Activated T-cell treated with anti-CD3 and anti-CD28 coated beads, Interleukin-2, amount 50 U/mL, for 48 hours (primary cell): ENCODE results near the gene RETSAT.
"Not testable (repeated sequence)": the region's sequence is repeated elsewhere in the genome, so short reads cannot be mapped to it uniquely, and the experiment has no call there.

ENCODE experiments used
- DNase-seq, 2 experiments: peaks; one replicate each; pipeline ENCODE4 v3.0.0-alpha.2; 2020

RETSAT gene

DNA sequence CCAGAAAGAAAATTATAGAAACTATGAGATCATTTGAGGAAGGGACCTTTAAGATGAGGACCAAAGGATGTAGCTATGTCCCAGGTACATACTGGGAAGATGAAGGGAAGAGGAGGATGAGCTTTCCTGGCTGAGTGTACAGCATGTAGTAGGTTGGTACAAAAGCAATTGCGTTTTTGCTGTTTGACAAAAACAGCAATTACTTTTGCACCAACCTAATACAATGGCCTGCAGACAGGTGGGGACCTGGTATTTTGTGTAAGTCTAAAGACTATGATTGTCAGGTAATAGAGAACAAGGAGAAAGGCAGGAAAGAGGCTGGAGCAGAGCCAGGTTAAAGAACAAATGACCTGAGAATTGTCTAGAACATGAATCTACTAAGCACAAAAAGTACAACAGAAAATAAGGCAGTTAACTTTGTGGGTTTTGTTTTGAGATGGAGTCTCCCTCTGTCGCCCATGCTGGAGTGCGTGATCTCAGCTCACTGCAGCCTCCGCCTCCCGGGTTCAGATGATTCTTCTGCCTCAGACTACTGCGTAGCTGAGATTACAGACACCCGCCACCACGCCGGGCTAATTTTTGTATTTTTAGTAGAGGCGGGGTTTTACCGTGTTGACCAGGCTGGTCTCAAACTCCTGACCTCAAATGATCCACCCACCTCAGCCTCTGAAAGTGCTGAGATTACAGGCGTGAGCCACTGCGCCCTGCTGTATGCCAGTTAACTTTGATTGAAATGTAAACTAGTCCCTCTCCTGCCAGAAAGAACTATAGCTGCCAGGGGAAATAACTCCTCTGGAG is 23.3 kb downstream of the RETSAT start:
- peak in 1 of 2 experiments; percentile 47 for DNase-seq

DNA sequence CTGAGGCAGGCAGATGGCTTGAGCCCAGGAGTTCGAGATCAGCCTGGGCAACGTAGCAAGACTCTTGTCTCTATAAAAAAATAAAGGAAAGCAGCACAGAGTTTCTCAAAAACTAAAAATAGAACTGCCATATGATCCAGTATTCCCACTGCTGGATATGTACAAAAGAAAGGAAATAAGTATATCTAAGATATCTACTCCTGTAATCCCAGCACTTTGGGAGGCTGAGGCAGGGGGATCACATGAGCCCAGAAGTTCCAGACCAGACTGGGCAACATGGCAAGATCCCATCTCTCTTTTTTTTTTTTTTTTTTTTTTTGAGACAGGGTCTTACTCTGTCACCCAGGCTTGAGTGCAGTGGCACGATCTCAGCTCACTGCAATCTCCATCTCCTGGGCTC is 24.6 kb downstream of the RETSAT start:
- not testable (repeated sequence) for DNase-seq

DNA sequence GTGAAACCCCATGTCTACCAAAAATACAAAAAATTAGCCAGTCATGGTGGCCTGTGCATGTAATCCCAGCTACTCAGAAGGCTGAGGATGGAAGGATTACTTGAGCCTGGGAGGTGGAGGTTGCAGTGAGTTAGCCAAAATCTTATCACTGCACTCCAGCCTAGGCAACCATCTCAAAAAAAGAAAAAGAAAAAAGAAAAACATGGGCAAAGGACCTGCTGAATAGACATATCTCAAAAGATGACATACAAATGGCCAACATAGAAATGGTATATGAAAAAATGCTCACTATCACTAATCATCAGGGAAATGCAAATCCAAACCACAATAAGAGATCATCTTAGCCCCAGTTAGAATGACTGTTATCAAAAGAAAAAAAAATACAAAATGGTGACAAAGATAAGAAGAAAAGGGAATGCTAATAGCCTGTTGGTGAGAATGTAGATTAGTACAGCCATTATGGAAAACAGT is 25.1 kb downstream of the RETSAT start:
- DNase-seq, result no peak

DNA sequence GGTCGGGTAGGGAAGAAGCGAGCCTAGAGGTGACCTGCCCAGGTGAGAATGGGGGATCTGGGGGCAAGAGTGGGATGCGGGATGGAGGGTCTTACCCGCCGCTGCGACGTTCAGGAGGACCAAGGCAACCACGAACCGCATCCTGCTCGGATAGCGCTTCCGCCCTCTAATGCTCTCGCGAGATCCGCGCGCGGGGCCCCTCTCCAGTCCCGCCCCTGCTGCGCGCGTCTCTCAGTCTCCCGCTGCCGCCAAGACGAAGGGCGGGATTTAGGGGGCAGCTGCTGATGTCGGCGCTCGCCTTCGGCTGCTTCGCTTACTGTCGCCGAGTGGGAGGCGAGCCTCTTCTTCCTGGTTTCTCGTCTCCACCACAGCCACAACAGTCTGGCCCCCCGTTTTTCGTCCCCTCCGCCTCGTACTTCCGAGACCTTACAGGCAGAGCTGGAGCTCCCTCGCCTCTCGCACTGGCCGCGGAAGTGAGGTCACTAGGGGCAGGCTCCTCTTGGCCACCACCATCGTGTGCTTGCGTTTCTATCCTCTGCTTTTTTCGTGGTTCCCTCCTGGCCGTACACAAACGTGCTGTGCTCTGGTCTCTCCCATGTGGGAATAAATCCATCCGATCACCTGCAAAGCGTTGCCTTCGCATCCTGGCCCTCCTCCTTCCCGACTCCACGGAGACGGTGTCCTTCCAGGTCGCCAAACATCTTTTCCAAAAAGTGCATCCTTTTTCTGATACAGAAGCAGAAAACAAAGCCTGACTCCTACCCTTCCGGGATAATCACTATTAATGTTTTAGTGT is 26.3 kb downstream of the RETSAT start, which contains the start of gene TGOLN2:
Gene TGOLN2 (minus strand): TSS at position 168 of the 796 bp plus-strand sequence. CDS start 27 bp downstream, at position 141.
- DNase-seq, result peak; percentile 94 to 95

DNA sequence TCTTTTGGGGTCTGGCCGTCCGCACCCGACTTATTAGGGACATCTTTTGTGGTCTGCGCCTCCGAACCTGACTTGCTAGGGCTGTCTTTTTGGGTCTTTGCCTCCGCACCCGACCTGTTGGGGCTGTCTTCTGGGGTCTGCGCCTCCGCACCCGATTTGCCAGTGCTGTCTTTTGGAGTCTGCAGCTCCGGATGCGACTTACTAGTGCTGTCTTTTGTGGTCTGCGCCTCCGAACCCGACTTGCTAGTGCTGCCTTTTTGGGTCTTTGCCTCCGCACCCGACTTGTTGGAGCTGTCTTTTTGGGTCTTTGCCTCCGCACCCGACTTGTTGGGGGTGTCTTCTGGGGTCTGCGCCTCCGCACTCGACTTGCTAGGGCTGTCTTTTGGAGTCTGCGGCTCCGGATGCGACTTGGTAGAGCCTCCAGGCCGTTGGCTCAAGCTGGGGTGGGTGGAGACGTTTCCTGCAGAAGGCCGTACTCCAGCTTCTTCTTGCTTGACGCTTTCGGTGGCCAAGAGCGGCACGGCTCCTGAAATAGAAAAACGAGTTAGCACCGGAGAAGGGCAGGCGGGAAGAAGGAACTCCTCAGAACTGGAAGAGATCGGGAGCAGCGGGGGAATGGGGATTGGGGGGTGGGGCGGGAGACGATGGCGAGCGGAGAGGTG is 27.0 kb downstream of the RETSAT start:
- peak in 1 of 2 experiments; percentile 74 for DNase-seq

DNA sequence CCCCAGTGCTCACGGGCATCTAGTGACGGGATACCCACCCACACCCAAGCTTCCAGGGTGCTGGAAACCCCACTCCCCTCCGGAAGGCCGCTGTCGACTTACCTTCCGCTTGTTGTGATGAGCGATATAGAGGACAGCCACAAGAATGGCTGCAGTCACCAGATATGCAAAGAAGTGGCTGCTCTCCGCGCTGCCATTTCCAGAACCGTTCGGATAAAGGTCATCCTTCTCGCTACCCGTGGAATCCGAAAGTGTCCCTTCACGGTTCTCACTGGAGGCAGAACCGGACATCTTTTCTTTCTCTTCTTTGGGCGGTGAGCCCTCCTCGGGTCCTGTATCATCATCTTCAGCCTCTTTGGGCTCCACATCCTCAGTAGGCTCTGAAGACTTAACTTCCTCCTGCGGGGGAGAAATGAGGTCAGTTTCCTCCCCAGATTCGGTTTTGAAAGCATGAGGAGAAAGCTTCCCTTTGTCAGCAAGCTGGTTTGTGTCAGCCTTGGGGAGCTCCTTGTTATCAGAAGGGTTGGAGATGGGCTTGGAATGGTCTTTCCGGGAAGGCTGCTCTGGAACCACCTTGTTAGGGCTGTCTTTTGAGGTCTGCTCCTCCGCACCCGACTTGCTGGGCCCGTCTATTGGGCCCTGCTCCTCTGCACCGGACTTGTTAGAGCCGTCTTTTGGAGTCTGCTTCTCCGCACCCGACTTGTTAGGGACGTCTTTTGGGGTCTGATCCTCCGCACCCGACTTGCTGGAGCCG is 27.7 kb downstream of the RETSAT start:
- DNase-seq, result peak; percentile 69 to 70

DNA sequence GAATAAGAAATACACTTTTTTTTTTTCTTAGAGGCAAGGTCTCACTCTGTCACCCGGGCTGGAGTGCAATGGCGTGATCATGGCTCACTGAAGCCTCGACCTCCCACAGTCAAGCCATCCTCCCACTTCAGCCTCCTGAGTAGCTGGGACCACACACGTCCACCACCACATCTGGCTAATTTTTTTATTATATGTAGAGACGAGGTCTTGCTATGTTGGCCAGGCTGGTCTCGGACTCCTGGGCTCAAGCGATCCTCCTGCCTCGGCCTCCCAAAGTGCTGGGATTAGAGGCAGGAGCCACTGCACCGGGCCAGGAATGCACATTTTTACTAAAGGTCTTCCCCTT is 28.9 kb downstream of the RETSAT start:
- DNase-seq, result no peak

DNA sequence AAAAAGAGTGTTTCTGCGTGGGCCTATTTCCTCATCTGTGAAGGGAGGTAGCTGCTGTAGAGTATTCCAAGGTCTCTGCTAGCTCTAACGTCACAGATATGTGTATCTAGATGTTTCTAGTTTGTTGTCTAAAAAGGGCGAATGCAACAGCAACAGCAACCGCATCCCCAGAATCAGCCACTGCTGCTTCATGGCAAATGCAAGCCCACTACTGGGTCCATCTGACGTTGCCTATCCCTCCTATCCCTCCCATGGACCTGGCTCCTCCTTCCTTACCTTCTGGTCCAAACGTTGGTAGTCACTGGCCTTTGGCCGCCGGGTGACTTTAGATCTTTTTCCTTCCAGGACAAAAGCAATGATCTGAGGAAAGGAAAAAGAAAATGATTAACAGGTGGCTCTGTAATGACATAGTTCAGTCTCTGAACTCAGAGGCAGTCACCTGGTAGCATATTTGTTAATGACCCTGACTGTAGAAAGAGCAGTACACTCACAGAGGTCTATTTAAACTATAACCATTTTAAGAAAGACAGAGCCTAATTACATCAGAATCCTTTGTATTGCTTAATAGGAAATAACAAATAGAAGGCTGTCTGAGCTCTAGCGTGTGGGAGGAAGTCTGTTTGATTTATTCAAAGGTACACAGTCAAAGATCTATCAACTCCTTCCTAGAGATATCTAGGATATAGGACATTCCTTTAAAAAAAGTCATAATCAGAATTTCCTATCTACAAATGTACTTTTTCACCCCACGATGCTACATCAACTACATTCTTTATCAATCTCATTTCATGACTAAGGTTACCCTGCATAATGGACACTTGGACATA is 29.5 kb downstream of the RETSAT start:
- DNase-seq, result no peak

DNA sequence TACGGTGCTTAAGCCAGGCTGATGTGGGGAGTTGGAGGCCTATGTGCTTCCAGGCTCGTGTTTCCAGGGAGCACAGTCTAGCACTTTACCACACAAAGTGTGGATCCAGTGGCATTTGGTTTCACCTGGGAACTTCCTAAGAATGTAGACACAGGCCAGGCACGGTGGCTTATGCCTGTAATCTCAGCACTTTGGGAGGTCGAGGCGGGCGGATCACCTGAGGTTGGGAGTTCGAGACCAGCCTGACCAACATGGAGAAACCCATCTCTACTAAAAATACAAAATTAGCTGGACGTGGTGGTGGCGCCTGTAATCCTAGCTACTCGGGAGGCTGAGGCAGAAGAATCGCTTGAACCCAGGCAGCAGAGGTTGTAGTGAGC is 30.4 kb downstream of the RETSAT start:
- DNase-seq, result not testable (repeated sequence)

DNA sequence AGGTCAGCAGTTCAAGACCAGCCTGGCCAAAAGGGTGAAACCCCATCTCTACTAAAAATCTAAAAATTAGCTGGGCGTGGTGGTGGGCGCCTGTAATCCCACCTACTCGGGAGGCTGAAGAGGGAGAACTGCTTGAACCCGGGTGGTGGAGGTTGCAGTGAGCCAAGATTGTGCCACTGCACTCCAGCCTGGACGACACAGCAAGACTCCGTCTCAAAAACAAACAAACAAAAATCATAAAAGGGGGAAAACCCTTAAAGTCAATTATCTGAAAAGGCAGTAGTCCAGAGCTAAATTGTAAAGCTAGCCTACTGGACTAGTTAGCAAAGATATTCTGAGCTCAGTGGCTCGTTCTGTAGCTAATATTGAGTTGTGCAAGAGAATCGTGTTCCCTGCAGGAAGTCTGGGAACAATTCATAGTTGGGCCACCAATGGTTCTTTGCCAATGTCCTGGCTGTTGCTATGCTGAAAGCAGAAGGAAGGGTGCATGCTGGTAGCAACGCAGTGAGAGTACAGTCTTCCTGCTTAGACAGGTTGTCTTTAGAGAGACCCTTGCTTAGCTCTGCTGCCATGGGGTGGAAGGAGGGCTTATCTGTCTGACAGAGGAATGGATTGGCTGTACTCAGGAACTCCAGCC is 30.9 kb downstream of the RETSAT start:
- DNase-seq, result no peak

DNA sequence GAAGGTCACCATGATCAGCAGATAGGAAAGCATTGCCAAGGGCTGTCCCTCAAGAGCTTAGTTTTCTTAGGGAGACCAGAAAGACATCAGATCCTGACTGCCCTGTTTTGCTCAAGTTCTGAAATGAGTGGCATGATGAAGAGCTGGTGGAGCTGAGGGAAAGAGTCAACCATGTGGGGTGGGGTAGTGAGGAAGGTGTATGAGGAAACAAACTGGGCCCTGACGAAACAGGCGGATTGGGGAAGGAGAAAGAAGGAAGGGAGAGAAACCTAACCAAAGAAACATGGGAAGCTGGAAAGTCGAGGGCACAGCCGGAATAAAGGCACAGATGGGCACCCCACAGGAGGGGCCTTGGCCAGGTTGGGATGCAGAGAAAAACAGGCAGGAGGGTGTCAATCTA is 34.5 kb downstream of the RETSAT start:
- DNase-seq, result no peak

DNA sequence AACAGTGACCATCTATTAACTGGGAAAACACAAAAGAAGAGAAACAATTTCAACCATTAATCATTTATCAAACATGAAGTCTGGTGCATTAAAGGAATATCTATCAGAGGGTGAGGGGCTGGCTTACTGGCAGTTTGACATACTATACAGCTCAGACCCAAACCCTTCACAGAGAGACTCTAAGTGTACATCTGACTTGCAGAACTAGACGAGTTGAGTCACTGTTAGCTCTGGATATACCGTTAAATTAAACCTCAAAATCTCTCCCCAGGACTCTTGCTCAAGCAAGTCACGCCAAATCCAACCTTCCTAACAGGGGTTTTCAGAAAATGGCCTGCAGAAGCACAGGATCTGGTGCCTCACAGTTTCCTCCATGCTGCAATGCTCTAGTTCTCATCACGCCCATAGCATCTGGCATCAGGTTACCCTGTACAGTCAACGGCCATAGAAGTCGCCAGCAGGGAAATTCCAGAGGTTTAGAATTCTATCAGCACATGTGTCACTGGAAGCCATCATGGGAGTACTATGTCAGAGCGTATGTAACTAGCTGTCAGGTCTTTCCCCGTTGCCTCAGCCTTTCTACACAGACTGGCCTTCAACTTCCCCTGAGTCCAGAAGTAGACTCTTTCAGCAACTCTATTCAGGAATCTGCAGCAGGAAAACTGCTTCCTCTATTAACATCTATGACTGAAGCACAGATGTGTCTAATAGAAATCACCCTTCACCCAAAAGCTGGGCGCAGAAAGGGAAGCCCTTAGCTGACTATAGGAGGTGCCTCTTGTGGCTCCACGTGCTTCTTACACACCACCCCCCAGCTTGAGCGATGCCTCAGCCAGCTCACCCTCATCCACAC is 35.9 kb downstream of the RETSAT start:
- DNase-seq, result peak; percentile 52 to 54

DNA sequence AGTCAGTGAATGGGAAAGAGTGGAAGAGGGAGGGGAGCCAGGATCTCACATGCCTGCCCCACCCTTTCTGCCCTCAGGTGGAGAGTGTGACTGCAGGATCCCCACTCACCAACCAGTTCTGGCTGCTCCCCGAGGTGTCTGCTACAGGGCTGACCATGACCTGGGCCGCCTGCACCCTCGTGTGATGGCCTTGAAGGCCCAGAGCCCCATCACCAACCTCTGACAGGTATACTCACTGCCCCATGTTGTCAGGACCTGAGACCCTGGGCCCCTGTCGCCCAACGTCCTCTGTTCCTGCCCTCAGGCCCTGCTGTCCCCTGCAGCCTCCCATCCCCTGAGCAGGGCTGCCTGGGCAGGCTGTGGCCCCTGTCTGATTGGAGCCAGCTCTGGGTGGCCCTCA is 38.4 kb downstream of the RETSAT start:
- DNase-seq, result not testable (repeated sequence)

DNA sequence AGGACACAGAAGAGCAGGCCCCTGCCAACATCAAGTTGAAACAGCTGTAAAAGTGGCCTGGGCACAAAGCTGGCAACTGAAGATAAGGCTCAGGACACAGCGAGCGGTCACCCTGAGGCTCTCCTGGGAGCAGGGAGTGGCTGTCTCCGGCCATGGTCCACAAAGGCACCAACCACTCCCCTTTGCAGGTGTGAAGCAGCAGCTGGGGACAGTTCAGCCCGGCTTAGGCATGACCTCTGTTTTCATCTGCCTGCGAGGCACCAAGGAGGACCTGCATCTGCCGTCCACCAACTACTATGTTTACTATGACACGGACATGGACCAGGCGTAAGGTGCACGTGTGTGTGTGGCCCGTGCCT is 39.5 kb downstream of the RETSAT start:
- no peak for DNase-seq

DNA sequence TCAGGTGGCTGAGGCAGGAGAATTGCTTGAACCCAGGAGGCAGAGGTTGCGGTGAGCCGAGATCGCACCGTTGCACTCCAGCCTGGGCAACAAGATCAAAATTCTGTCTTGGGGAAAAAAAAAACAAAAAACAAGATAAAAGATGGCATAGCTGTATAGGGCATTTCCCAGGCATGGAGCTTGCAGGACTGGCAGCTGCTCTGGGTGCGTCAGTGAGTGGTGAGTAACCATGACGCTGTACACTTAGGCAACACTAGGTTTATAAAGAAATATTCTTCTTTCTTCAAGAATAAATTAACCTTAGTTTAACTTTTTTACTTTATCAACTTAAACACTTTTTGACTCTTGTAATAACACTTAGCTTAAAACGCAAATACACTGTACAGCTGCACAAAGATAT is 41.9 kb downstream of the RETSAT start:
- DNase-seq, result no peak

DNA sequence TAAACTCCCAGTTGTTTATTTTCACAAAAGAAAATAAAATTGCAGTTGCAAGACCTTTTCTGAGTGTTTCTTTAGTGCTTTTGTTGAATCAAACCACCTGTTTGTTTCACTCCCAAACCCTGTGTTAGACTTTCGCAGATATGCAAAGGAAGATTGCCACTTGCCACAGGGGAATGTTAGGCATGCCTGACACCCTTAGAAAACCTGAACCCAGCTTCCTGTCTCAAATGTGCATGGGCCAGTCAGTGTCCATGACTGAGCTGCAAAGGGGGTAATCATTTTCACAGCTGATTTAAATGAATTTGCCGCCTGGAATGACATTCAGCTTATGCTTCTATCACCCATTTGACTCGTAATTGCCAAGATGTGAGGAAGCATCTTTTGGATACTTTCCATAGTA is 44.0 kb downstream of the RETSAT start:
- no peak for DNase-seq

DNA sequence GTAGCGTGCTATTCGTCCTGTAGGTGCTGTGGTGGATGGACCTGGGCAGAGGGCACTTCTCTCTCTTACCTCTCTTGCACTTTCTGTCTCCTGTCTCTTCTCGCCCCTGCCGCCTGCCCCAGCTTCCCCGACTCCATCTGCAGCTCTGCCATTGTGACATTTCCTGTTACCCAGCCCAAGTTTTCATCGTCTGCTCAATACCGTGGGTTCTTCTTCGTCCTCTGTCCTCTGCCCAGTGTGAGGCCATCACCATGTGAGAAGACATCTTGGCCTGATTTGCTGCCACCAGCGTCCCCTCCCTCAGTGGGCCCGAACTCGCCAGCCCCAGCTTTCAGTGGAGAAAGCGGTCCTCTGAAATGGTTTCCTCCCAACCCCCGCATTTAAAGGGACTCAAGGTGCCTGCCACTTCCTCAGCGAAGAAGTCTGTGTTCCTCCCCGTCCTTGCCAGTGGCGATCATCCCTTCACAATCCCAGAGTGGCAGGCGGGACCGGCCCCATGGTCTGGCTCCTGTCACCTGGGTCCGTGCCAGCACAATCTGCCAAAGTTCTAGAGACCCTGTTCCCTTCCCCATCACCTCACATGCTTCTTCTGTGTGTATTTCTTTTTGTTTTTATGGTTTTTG is 44.5 kb downstream of the RETSAT start:
- no peak for DNase-seq

DNA sequence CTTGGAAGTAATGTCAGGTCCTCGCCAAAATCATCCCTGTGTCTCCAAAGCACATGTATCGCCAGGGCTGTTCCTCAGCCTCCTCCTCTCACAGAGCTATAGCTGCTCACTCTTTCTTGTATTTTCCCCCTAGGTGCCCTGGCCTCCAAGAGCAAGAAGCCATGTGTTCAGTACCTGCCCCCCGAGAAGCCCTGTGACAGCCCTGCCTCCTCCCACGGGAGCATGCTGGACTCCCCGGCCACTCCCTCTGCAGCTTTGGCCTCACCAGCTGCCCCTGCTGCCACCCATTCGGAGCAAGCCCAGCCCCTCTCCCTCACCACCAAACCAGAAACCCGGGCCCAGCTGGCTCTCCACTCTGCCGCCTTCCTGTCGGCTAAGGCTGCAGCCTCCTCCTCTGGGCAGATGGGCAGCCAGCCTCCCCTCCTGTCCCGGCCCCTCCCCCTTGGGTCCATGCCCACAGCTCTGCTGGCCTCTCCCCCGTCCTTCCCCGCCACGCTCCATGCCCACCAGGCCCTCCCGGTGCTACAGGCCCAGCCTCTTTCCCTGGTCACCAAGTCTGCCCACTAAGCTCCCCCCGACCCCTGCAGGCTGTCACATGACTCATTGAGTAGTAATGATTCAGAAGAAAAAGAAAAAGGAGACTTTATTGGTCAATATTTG is 45.3 kb downstream of the RETSAT start:
- no peak for DNase-seq

DNA sequence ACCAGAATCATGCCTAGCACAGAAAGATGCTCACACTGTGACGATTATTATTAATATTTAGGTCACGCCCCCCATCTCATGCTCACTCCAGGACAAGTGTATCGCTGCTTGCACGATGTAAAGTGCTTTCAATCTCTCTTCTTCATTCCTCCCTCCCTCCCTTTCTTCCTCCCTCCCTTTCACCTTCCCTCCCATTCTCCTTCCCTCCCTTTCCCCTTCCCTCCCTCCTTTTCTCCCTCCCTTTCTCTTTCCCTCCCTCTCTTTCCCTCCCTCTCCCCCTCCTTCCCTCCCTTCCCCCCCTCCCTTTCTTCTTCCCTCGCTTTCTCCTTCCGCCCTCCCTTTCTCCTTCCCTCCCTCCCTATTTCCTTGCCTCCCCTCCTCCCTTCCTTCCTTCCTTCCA is 46.1 kb downstream of the RETSAT start:
- no peak for DNase-seq
